Ascending aorta (tissue), 2 donors: ENCODE results near the gene COL4A5. TPM values are rescaled to one million over a fixed set of nuclear protein-coding genes. Genes with fewer than 3 reads are reported as not detected.

ENCODE experiments used
- DNase-seq, 2 donors: peaks; one replicate each; pipeline ENCODE4 v3.0.0-alpha.2; 2019; ENCODE audit warnings: low spot score in 2 of 2
- H3K27ac ChIP-seq, 2 donors: fragments of 200-600 bp; sonication (generic); one replicate each; pipeline ENCODE4 v1.5.1; 2016 to 2017; ENCODE audit warnings: mild to moderate bottlenecking in 1 of 2
- H3K27me3 ChIP-seq: fragments of 200-600 bp; sonication (generic); one replicate; pipeline ENCODE4 v1.5.1; 2017
- H3K36me3 ChIP-seq, 2 donors: fragments of 200-600 bp; sonication (generic); one replicate each; pipeline ENCODE4 v1.5.1; 2016
- H3K4me1 ChIP-seq, 2 donors: fragments of 200-600 bp; sonication (generic); one replicate each; pipeline ENCODE4 v1.5.1; 2016 to 2017; ENCODE audit warnings: mild to moderate bottlenecking in 1 of 2
- H3K4me3 ChIP-seq, 2 donors: fragments of 200-600 bp; sonication (generic); one replicate each; pipeline ENCODE4 v1.5.1; 2016 to 2017; ENCODE audit warnings: mild to moderate bottlenecking in 1 of 2
- H3K9me3 ChIP-seq, 2 donors: fragments of 200-600 bp; sonication (generic); one replicate each; pipeline ENCODE4 v1.5.1; 2016
- intact Hi-C: fragments of 100-400 bp; cut with DNase I; formaldehyde crosslinking; loops from one replicate; pipeline ENCODE4 v1.15.1; 2023
- total RNA-seq: library from RNA; depleted of rRNA; stranded (reverse); fragments of >200 nt; gene quantifications from one replicate; pipeline ENCODE4 v1.1.0, GENCODE V29; 2016
- TF ChIP-seq, protein P1 (sequence below), 3 experiments: fragments of 200-600 bp in 2 of 3; fragments of 450-650 bp in 1 of 3; sonication (generic) in 2 of 3; IDR thresholded peaks; one replicate each; pipeline ENCODE4 v1.5.1; 2016 to 2019; ENCODE audit warnings: antibody characterized with exemption in 3 of 3, mild to moderate bottlenecking in 1 of 3, moderate library complexity in 1 of 3

The COL4A5 gene
- total RNA-seq, 1 donor from 2014 or later = 12.0 TPM

DNA sequence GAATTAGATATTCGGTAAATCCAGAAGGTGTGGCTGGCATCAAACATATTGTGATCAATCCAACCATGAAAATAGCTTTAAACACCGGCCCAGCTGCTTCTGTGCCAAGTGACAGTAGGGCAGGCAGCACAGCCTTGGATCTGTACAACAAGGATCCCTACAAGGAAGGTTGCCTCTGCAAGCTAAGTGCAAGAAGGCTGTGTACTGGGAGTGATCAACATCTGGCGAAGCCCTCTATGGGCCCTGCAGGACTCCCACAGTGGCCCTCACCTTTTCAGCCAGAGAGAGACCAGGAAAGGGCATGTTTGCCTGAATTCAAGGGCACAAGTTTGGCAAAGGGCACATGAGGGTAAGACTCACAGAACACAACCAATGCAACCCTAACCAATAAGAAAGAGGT, 287.1 kb downstream of the COL4A5 start:
- Histone ChIP-seq H3K4me3 (no peak overlapping the region), H3K4me1 (no peaks in the 10 kb centered on the region), H3K36me3 (no peaks in the 10 kb centered on the region), H3K27ac (no peak overlapping the region), H3K9me3 (no peaks in the 10 kb centered on the region), H3K27me3 (no peaks in the 10 kb centered on the region)
- intact Hi-C loops = no loop called here
- DNase-seq = no peak
- TF ChIP-seq, protein P1, sequence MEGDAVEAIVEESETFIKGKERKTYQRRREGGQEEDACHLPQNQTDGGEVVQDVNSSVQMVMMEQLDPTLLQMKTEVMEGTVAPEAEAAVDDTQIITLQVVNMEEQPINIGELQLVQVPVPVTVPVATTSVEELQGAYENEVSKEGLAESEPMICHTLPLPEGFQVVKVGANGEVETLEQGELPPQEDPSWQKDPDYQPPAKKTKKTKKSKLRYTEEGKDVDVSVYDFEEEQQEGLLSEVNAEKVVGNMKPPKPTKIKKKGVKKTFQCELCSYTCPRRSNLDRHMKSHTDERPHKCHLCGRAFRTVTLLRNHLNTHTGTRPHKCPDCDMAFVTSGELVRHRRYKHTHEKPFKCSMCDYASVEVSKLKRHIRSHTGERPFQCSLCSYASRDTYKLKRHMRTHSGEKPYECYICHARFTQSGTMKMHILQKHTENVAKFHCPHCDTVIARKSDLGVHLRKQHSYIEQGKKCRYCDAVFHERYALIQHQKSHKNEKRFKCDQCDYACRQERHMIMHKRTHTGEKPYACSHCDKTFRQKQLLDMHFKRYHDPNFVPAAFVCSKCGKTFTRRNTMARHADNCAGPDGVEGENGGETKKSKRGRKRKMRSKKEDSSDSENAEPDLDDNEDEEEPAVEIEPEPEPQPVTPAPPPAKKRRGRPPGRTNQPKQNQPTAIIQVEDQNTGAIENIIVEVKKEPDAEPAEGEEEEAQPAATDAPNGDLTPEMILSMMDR (IDR thresholded peaks at IDR 0.05) = no peak

DNA sequence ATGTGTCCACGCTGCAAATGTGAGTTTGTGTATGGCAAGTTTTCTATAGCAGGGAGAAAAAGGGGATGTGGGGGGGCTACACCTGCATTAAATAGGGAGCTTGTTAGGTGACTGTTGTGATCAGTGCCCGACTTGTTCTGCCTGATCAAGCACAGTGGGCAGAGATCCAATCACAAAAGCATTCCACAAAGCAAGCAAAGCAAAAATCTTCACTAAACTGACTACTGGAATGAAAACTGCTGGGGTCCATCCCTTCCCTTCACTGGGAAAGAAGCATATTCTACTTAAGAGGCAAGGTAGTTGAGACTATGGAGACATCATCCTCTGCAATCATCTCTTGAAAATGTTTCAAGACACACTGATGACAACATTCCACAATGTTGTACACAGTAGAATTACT, 291.5 kb downstream of the COL4A5 start:
- Histone ChIP-seq H3K27ac (no peak overlapping the region), H3K27me3 (no peaks in the 10 kb centered on the region)

DNA sequence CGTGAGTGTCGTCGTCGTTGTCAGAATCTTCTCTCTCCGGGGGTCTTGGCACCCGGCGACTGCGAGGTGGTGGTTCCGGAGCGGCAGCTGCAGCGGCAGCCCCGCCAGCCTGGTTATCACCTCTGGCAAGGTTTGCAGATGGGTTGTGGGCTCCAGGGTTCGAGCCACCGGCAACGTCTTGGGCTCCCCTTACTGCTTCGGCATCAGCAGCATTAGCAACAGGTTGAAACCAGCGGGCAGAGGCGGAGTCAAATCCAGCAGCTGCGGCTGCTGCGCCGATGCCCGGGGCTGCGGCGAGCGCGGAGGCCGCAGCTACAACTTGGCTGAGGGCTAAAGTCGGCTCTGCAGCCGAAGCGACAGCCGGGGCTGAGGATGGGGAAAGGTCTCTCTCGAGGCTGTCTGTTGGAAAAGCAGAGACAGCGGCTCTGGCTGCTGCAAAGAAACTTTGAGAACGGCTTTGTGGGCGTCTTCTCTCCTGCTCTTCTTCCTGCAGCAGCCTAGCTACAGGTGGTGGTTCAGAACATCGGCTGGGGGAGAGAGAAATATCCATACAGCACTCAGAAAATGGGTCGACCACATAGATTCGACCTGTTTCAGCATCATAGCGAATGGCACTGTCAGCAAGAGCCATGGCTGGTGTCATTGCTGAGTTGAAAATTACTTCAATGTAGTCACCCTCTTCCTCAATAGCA, 293.1 kb downstream of the COL4A5 start:
- H3K4me1 ChIP-seq = peaks cover 0 to 3% of the 10 kb centered on the region in 2 donors
- H3K9me3 ChIP-seq = no peaks in the 10 kb centered on the region
- intact Hi-C loops = no loop called here
- TF ChIP-seq, protein P1 (IDR thresholded peaks at IDR 0.05) = no peak
- no peak overlapping the region for H3K27ac ChIP-seq
- H3K27me3 ChIP-seq = no peaks in the 10 kb centered on the region
- H3K4me3 ChIP-seq = no peak overlapping the region
- DNase-seq = no peak
- no peaks in the 10 kb centered on the region for H3K36me3 ChIP-seq

More for the DNA sequence above, 291.5 kb downstream of the COL4A5 start:
- DNase-seq = no peak
- no peaks in the 10 kb centered on the region for H3K36me3 ChIP-seq
- no peak overlapping the region for H3K4me3 ChIP-seq
- no peaks in the 10 kb centered on the region for H3K9me3 ChIP-seq
- H3K4me1 ChIP-seq = no peaks in the 10 kb centered on the region
- intact Hi-C loops = no loop called here
- TF ChIP-seq, protein P1 (IDR thresholded peaks at IDR 0.05) = no peak

DNA sequence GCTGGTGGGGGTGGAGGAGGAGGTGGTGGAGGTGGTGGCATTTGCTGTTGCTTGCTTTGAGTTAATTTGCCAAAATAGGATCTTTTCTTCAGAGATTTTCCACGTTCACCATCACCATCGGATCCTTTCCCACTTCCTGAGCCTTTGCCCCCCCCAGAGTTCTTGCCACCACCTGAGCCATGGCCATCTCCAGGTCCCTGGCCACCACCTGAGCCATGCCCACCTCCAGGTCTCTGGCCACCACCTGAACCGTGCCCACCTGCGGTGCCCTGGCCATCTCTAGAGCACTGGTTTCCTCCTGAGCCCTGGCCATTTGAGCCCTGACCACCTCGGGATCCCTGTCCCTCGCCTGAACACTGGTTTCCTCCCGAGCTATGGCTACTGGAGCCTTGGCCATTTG, 294.8 kb downstream of the COL4A5 start:
- H3K27ac ChIP-seq = no peak overlapping the region
- peaks cover 0 to 3% of the 10 kb centered on the region in 2 donors for H3K4me1 ChIP-seq
- no peak overlapping the region for H3K4me3 ChIP-seq
- TF ChIP-seq, protein P1 (IDR thresholded peaks at IDR 0.05) = no peak
- no peaks in the 10 kb centered on the region for H3K9me3 ChIP-seq
- no peak for DNase-seq
- intact Hi-C loops = no loop called here
- H3K36me3 ChIP-seq = no peaks in the 10 kb centered on the region
- peaks cover 4% of the 10 kb centered on the region for H3K27me3 ChIP-seq

DNA sequence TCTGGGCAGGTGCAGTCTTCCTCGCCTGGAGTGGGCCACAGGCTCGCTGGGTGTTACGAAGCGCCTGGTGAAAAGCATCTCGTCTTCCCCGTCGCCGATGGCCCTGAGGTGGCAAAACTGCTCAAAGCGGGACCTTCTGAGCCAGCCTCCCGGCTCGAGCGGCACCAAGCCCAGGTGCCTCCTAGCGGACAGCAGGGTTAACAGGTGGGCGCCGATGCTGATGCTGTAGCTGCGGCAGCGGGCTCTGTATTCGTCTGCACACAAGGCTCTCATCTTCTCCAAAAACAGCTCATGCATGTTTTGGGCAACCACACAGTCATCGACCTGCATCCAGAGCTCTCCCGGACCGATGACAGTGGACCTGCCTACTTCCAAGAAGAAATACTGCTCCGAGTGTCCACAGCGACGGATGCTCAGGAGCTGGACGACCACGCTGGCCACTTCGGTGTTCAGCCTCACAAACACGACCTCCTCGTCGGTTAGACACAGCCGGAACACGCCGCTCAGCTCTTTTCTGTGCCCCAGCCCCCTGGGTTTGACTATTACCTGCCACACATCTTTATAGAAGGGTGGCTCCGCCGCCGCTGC, 295.5 kb downstream of the COL4A5 start:
- H3K4me1 ChIP-seq = peaks cover 0 to 3% of the 10 kb centered on the region in 2 donors
- TF ChIP-seq, protein P1 (IDR thresholded peaks at IDR 0.05) = no peak
- intact Hi-C loops = no loop called here
- peaks cover 4% of the 10 kb centered on the region for H3K27me3 ChIP-seq
- no peaks in the 10 kb centered on the region for H3K36me3 ChIP-seq
- H3K9me3 ChIP-seq = no peaks in the 10 kb centered on the region
- peak overlapping the region in 1 of 2 donors; percentile 59 for H3K4me3 ChIP-seq
- H3K27ac ChIP-seq = no peak overlapping the region
- no peak for DNase-seq
